Ovary (tissue), 9 donors: ENCODE measurements around the gene ANGEL1. TPM values are rescaled to one million over a fixed set of nuclear protein-coding genes. Genes with fewer than 3 reads are reported as not detected.

Experiments
- DNase-seq, 5 donors: peaks; one replicate each; pipeline ENCODE4 v3.0.0-alpha.2; 2019 to 2020
- H3K27ac ChIP-seq, 2 donors: fragments of 200-600 bp; one replicate each; pipeline versions ENCODE4 v1.5.1 to v1.8.0; 2019 to 2022
- H3K27me3 ChIP-seq: fragments of 200-600 bp; one replicate; pipeline ENCODE4 v1.8.0; 2022
- H3K36me3 ChIP-seq: fragments of 200-600 bp; sonication (generic); one replicate; pipeline ENCODE4 v1.5.1; 2019
- H3K4me1 ChIP-seq: one replicate; pipeline ENCODE4 v1.8.1; 2013; ENCODE audit warnings: mild to moderate bottlenecking, moderate library complexity; ENCODE audit not compliant: insufficient read depth
- H3K4me3 ChIP-seq: fragments of 200-600 bp; sonication (generic); one replicate; pipeline ENCODE4 v1.5.1; 2017
- H3K9me3 ChIP-seq, 2 donors: fragments of 200-600 bp in 1 of 2; sonication (generic) in 1 of 2; one replicate each; pipeline versions ENCODE4 v1.5.1 to v1.8.1; 2013 to 2019; ENCODE audit warnings: mild to moderate bottlenecking in 1 of 2, moderate library complexity in 1 of 2
- EP300 ChIP-seq: sonication (generic); formaldehyde crosslinking; IDR thresholded peaks from one replicate; pipeline ENCODE4 v1.6.1; 2017; ENCODE audit warnings: antibody characterized with exemption
- POLR2A ChIP-seq: fragments of 450-650 bp; IDR thresholded peaks from one replicate; pipeline ENCODE4 v1.6.1; 2017; ENCODE audit warnings: antibody characterized with exemption, mild to moderate bottlenecking, moderate library complexity
- WGBS, 3 donors: extraction: QIAGEN DNeasy Blood & Tissue Kit in 1 of 3; methylation state at CpG; one replicate each; pipeline versions ENCODE4 v1.1.5 to v1.1.7; 2013 to 2017; 5-methylcytosine and 5-hydroxymethylcytosine counted together
- intact Hi-C, 4 donors: fragments of 100-400 bp; cut with DNase I; formaldehyde crosslinking; loops; one replicate each; pipeline versions ENCODE4 v1.11.0 to v1.15.1; 2022 to 2023
- polyA plus RNA-seq, 2 donors: library from polyadenylated mRNA; stranded (reverse); fragments of 200-250 nt in 1 of 2; fragments of 350-450 nt in 1 of 2; fragmentation: Illumina TruSeq in 1 of 2; extraction: RNeasy Lipid Tissue Mini Kit (QIAGEN cat#74804) in 1 of 2; gene quantifications; one replicate each; pipeline ENCODE4 v1.2.3, GENCODE V29; 2013 to 2014
- total RNA-seq, 7 donors: library from RNA; depleted of rRNA in 2 of 7; stranded (reverse); fragments of >200 nt in 2 of 7; fragmentation: NEBNext Ultra II Directional in 3 of 7; extraction: Animal tissue kit (Norgen Biotek cat#: 25700) in 3 of 7; gene quantifications; one replicate each; pipeline versions ENCODE4 v1.1.0 to v1.2.4, GENCODE V29; 2016 to 2023
- TF ChIP-seq, protein P1 (sequence below), 3 donors: fragments of 450-650 bp in 2 of 3; fragments of 200-600 bp in 1 of 3; IDR thresholded peaks; one replicate each; pipeline versions ENCODE4 v1.5.1 to v1.8.0; 2016 to 2022; ENCODE audit warnings: antibody characterized with exemption in 3 of 3, mild to moderate bottlenecking in 1 of 3
- donor health status: DM: no; HTN: no; CAD: no; lungs with moderate emphysema.
- donor health status: DM: no; HTN: no; CAD: no.
- donor health status: Bipolar disorder and iron deficiency.
- donor health status: DM: yes; HTN: yes; CAD: no.
- donor health status: DM: no; HTN: no; CAD: no.
- donor health status: DM: yes; HTN: yes; CAD: no.

Gene ANGEL1
- total and polyA plus RNA-seq, 9 donors: 13.8 to 26.0 (median 19.4) TPM

DNA sequence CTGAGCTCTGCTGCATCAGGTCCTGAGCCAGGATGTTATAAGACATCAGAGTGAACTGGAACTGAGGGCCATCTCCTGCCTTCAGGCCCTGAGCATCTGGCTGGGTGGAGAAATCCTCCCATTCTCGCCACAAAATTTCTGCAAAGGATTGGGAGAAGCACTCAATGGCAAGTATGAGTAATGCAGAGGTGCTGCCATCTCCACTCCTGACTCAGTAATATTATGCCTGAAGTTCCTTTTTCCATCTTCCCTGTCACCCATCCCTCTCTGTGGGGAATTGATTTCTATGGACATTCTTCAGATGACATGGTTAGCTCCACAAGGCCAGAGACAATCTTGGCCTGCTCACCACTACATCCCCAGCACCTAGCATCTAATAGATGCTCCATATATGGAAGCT, 4.7 kb downstream of the ANGEL1 start:
- 88 to 95% (median 93%) methylated on average over 1 of the region's 1 CpG for WGBS, 3 donors
- Histone ChIP-seq H3K27ac (no peak overlapping the region), H3K36me3 (no peaks in the 10 kb centered on the region), H3K9me3 (no peaks in the 10 kb centered on the region), H3K4me3 (no peak overlapping the region), H3K4me1 (peaks cover 2% of the 10 kb centered on the region), H3K27me3 (no peaks in the 10 kb centered on the region)
- no peak for TF ChIP-seq EP300
- TF ChIP-seq, protein P1, sequence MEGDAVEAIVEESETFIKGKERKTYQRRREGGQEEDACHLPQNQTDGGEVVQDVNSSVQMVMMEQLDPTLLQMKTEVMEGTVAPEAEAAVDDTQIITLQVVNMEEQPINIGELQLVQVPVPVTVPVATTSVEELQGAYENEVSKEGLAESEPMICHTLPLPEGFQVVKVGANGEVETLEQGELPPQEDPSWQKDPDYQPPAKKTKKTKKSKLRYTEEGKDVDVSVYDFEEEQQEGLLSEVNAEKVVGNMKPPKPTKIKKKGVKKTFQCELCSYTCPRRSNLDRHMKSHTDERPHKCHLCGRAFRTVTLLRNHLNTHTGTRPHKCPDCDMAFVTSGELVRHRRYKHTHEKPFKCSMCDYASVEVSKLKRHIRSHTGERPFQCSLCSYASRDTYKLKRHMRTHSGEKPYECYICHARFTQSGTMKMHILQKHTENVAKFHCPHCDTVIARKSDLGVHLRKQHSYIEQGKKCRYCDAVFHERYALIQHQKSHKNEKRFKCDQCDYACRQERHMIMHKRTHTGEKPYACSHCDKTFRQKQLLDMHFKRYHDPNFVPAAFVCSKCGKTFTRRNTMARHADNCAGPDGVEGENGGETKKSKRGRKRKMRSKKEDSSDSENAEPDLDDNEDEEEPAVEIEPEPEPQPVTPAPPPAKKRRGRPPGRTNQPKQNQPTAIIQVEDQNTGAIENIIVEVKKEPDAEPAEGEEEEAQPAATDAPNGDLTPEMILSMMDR (IDR thresholded peaks at IDR 0.05): no peak
- TF ChIP-seq POLR2A: no peak
- DNase-seq: no peak
- intact Hi-C loops: no loop called here

DNA sequence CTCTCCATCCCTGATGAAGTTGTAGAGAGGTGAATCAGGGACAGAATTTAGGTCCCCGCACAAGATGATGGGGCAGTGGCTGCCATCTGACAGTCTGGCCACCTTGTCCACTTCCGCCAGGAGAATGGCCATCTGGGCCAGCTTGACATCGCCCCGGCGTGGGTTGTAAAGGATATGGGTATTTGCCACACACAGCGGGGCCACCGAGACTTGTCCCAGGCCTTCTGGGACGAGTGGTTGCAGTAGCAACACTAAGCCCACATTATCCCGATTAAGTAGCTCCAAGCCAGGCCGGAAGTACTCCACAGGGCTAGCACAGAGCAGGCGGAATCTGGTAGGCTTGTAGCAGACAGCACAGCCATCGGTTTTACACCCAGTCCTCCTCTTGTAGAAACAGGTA, 6.2 kb downstream of the ANGEL1 start:
- whole genome bisulfite sequencing, 3 donors: 91 to 95% (median 94%) methylated on average over 12 of the region's 12 CpGs
- H3K27me3 ChIP-seq: no peaks in the 10 kb centered on the region
- H3K27ac ChIP-seq: no peak overlapping the region
- H3K36me3 ChIP-seq: no peaks in the 10 kb centered on the region
- TF ChIP-seq, protein P1 (IDR thresholded peaks at IDR 0.05): no peak
- TF ChIP-seq POLR2A (no peak), EP300 (no peak)
- peaks cover 2% of the 10 kb centered on the region for H3K4me1 ChIP-seq
- intact Hi-C loops: no loop called here
- no peak for DNase-seq
- no peak overlapping the region for H3K4me3 ChIP-seq
- H3K9me3 ChIP-seq: no peaks in the 10 kb centered on the region

DNA sequence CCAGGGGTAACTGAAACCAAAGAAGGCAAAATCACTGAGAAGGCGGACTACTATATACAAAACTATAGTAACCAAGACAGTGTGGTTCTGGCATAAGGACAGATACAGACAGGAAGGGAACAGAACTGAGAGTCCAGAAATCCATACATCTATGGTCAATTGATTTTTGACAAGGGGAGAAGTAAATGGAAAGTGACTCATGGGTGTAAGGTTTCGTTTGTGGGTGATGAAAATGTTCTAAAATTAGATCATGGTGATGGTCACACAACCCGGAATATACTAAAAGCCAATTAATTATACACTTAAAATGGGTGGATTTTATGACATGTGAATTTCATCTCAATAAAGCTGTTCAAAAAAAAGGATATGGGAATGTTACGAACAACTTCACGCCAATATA, 18.7 kb downstream of the ANGEL1 start:
- H3K4me1 ChIP-seq: no peaks in the 10 kb centered on the region
- H3K4me3 ChIP-seq: no peak overlapping the region
- TF ChIP-seq POLR2A (no peak), EP300 (no peak)
- TF ChIP-seq, protein P1 (IDR thresholded peaks at IDR 0.05): no peak
- no peak overlapping the region for H3K27ac ChIP-seq
- WGBS, 3 donors: 92 to 94% (median 92%) methylated on average over 5 of the region's 5 CpGs
- no peaks in the 10 kb centered on the region for H3K9me3 ChIP-seq
- DNase-seq: no peak
- H3K36me3 ChIP-seq: no peaks in the 10 kb centered on the region
- H3K27me3 ChIP-seq: no peaks in the 10 kb centered on the region
- intact Hi-C loops: no loop called here

DNA sequence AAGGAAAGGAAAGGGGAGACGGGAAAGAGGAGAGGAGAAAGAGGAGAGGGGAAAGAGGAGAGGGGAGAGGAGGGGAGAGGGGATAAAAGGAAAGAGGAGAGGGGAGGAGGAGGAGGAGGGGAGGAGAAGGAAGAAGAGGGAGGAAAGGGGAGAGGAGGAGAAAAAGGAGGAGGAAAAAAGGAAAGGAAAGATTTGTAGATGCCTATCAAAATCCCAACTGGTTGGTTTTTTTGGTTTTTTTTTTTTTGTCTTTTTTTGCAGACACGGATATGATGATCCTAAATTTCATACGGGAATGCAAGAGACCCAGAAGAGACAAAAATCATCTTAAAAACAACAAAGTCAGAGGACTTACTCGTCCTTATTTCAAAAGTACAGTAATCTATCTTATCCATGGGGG, 19.4 kb downstream of the ANGEL1 start:
- Histone ChIP-seq H3K27ac (no peak overlapping the region), H3K4me3 (no peak overlapping the region), H3K27me3 (no peaks in the 10 kb centered on the region), H3K9me3 (no peaks in the 10 kb centered on the region), H3K4me1 (no peaks in the 10 kb centered on the region), H3K36me3 (no peaks in the 10 kb centered on the region)
- intact Hi-C loops: no loop called here
- TF ChIP-seq EP300: no peak
- TF ChIP-seq, protein P1 (IDR thresholded peaks at IDR 0.05): no peak
- no peak for TF ChIP-seq POLR2A
- WGBS, 3 donors: 76 to 88% (median 84%) methylated on average over 3 to 4 of the region's 4 CpGs
- DNase-seq: no peak

DNA sequence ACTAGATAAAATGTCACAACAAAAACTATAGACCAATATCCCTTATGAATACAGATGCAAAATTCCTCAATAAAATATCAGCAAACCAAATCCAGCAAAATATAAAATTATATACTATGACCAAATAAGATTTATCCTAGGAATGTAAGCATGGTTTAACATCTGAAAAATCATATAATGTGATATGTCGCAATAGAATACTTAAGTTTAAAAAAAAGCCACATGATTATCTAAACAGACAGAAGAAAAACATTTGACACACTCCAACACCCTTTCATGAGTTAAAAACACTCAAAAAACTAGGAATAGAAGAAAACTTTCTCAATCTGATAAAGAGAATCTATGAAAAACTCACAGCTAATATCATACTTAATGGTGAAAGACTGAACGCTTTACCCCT, 20.3 kb downstream of the ANGEL1 start:
- no peak for DNase-seq
- Histone ChIP-seq H3K36me3 (no peaks in the 10 kb centered on the region), H3K4me3 (no peak overlapping the region), H3K27ac (no peak overlapping the region), H3K4me1 (no peaks in the 10 kb centered on the region), H3K27me3 (no peaks in the 10 kb centered on the region), H3K9me3 (no peaks in the 10 kb centered on the region)
- 96 to 97% (median 97%) methylated on average over 2 of the region's 2 CpGs for WGBS, 3 donors
- TF ChIP-seq POLR2A (no peak), EP300 (no peak)
- TF ChIP-seq, protein P1 (IDR thresholded peaks at IDR 0.05): no peak
- intact Hi-C loops: no loop called here
